K562 (cell line): ENCODE measurements around the gene GAL3ST2.
"Not testable (repeated sequence)": the region's sequence is repeated elsewhere in the genome, so short reads cannot be mapped to it uniquely, and the experiment has no call there.

ENCODE experiments used
- PRMT5 ChIP-seq: sonication (generic); formaldehyde crosslinking; IDR thresholded peaks from 2 replicates; pipeline ENCODE4 v1.5.0; 2020; ENCODE audit warnings: missing genetic modification reagents
- REST ChIP-seq, 2 experiments: fragments of 450-650 bp; formaldehyde crosslinking in 1 of 2; IDR thresholded peaks; 2 replicates each; pipeline versions ENCODE4 v1.4.0 to v1.6.1; 2014 to 2020; ENCODE audit warnings: mild to moderate bottlenecking in 2 of 2, borderline replicate concordance in 1 of 2, low read depth in 1 of 2
- SAP30 ChIP-seq: fragments of 200-600 bp; sonication (generic); IDR thresholded peaks from 2 replicates; pipeline ENCODE4 v1.6.1; 2012; ENCODE audit warnings: borderline replicate concordance, low read depth, mild to moderate bottlenecking, moderate library complexity, low read length, control low read depth, inconsistent platforms; ENCODE audit not compliant: insufficient read depth, poor library complexity, severe bottlenecking
- ZNF263 ChIP-seq: sonication (generic); formaldehyde crosslinking; IDR thresholded peaks from 2 replicates; pipeline ENCODE4 v1.8.0; 2022; ENCODE audit warnings: mild to moderate bottlenecking, missing genetic modification reagents, borderline replicate concordance
- TF ChIP-seq, protein P1 (sequence below): sonication (generic); formaldehyde crosslinking; IDR thresholded peaks from 2 replicates; pipeline ENCODE4 v1.8.0; 2022; ENCODE audit warnings: missing genetic modification reagents, mild to moderate bottlenecking, borderline replicate concordance
- TF ChIP-seq, protein P2 (sequence below), 3 experiments: IDR thresholded peaks in 2 of 3; conservative IDR thresholded peaks in 1 of 3; 2 replicates each; pipeline ENCODE4 v1.5.1; 2011 to 2012; ENCODE audit warnings: low read length in 3 of 3, mild to moderate bottlenecking in 3 of 3, control low read depth in 2 of 3, improper control_type of control experiment in 1 of 3, inconsistent platforms in 1 of 3, low read depth in 1 of 3, mixed read lengths in 1 of 3, moderate library complexity in 1 of 3; ENCODE audit not compliant: insufficient read depth in 2 of 3

DNA sequence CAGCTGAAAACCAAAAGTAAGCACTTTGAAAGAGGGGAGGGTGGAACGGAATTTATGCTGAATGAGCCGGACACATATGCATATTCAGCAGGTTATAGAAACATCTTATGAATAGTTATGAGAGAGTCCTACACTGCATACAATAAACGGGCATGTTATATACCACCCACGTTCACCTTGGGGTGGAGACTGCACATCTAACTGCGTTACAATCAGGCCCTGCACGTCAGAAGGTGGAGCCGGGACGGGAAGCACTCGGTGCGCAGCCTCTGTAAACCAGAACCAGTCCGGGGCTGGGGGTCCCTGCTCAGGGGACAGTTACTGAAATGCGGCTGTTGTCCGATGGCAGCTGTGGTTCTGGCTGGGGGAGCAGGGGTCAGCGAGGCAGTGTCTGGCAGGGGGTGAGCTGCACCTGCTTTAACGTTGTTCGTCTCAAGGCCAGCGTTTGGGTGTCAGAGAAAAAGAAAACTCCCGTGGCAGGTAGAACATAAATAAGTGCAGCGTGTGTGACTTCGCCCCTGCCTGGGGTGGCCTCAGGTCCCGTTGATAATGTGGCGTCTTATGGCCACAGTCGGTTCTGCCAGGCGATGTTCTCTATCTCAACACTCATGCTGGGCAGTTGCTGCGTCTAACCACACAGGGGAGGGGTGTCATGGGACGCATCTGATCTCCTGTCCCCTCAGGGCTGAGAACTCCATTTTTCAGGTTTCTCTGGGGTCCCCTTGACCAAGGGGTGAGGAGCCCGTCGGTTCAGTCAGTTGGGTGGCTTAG is 57.3 kb downstream of the GAL3ST2 start:
- not testable (repeated sequence) for TF ChIP-seq ZNF263 (CRISPR knock-in tag); PRMT5 (CRISPR knock-in tag); SAP30; REST (IDR thresholded peaks at IDR 0.05; ENCODE audit: borderline replicate concordance); REST (CRISPR knock-in tag; IDR thresholded peaks at IDR 0.05; ENCODE audit: low read depth)
- TF ChIP-seq, protein P1, sequence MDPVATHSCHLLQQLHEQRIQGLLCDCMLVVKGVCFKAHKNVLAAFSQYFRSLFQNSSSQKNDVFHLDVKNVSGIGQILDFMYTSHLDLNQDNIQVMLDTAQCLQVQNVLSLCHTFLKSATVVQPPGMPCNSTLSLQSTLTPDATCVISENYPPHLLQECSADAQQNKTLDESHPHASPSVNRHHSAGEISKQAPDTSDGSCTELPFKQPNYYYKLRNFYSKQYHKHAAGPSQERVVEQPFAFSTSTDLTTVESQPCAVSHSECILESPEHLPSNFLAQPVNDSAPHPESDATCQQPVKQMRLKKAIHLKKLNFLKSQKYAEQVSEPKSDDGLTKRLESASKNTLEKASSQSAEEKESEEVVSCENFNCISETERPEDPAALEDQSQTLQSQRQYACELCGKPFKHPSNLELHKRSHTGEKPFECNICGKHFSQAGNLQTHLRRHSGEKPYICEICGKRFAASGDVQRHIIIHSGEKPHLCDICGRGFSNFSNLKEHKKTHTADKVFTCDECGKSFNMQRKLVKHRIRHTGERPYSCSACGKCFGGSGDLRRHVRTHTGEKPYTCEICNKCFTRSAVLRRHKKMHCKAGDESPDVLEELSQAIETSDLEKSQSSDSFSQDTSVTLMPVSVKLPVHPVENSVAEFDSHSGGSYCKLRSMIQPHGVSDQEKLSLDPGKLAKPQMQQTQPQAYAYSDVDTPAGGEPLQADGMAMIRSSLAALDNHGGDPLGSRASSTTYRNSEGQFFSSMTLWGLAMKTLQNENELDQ (CRISPR knock-in tag): not testable (repeated sequence)
- TF ChIP-seq, protein P2, sequence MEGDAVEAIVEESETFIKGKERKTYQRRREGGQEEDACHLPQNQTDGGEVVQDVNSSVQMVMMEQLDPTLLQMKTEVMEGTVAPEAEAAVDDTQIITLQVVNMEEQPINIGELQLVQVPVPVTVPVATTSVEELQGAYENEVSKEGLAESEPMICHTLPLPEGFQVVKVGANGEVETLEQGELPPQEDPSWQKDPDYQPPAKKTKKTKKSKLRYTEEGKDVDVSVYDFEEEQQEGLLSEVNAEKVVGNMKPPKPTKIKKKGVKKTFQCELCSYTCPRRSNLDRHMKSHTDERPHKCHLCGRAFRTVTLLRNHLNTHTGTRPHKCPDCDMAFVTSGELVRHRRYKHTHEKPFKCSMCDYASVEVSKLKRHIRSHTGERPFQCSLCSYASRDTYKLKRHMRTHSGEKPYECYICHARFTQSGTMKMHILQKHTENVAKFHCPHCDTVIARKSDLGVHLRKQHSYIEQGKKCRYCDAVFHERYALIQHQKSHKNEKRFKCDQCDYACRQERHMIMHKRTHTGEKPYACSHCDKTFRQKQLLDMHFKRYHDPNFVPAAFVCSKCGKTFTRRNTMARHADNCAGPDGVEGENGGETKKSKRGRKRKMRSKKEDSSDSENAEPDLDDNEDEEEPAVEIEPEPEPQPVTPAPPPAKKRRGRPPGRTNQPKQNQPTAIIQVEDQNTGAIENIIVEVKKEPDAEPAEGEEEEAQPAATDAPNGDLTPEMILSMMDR (IDR thresholded peaks at IDR 0.05 in 2 of 3, conservative IDR thresholded peaks at IDR 0.05 in 1 of 3; ENCODE audit: insufficient read depth in 2 of 3, low read depth in 1 of 3, low read length in 3 of 3): not testable (repeated sequence)
